ENCODE results near the gene SDF4.

Gene SDF4

GRCh38 chr1:1198423-1199140 is 33.2 kb downstream of the SDF4 start (continued):
- no peak for TF ChIP-seq AEBP2 (tag by site-specific recombination; IDR thresholded peaks at IDR 0.05; ENCODE audit: borderline replicate concordance)
- TF ChIP-seq GFI1B (tag by site-specific recombination; IDR thresholded peaks at IDR 0.05), result no peak
- no peak for TF ChIP-seq ZIC2 (tag by site-specific recombination; IDR thresholded peaks at IDR 0.05)
- no peak for TF ChIP-seq SP7 (tag by site-specific recombination; IDR thresholded peaks at IDR 0.05)
- no peak for TF ChIP-seq ZNF560 (tag by site-specific recombination; IDR thresholded peaks at IDR 0.05; ENCODE audit: borderline replicate concordance)
- TF ChIP-seq ZNF174 (tag by site-specific recombination; IDR thresholded peaks at IDR 0.05), result no peak

GRCh38 chr1:1197551-1198422 is 34.0 kb downstream of the SDF4 start:
- Histone ChIP-seq H3K4me1 (ENCODE audit: control insufficient read depth, insufficient read depth, low read length) (no peaks in the 10 kb centered on the region), H3K9me3 (ENCODE audit: control insufficient read depth, insufficient read depth, low read depth, low read length) (no peaks in the 10 kb centered on the region), H3K27ac (ENCODE audit: extremely low read depth, low read depth, low read length) (no peak overlapping the region), H3K36me3 (ENCODE audit: control insufficient read depth in 2 of 2, insufficient read depth in 1 of 2, low read length in 2 of 2) (no peaks in the 10 kb centered on the region), H3K4me3 (ENCODE audit: low read depth, low read length) (no peak overlapping the region)
- CTCF ChIA-PET, result no interaction called here
- no peak for TF ChIP-seq ZNF114 (tag by site-specific recombination; IDR thresholded peaks at IDR 0.05)
- POLR2A ChIA-PET, result interaction anchor here (0.9 kb wide), 1 partner anchor 17 kb away, joined by 3 read pairs; no protein-coding TSS in a partner anchor

- H3K4me3 ChIP-seq (ENCODE audit: low read depth, low read length), result no peak overlapping the region
- no peaks in the 10 kb centered on the region for H3K9me3 ChIP-seq (ENCODE audit: control insufficient read depth, insufficient read depth, low read depth, low read length)
- no peaks in the 10 kb centered on the region for H3K4me1 ChIP-seq (ENCODE audit: control insufficient read depth, insufficient read depth, low read length)
- no peaks in the 10 kb centered on the region for H3K36me3 ChIP-seq (ENCODE audit: control insufficient read depth in 2 of 2, insufficient read depth in 1 of 2, low read length in 2 of 2)
- POLR2A ChIA-PET, result no interaction called here
- TF ChIP-seq ZBTB17 (tag by site-specific recombination; IDR thresholded peaks at IDR 0.05) (no peak), ZNF48 (tag by site-specific recombination; IDR thresholded peaks at IDR 0.05) (no peak), ZNF223 (tag by site-specific recombination; IDR thresholded peaks at IDR 0.05) (no peak), AEBP2 (tag by site-specific recombination; IDR thresholded peaks at IDR 0.05; ENCODE audit: borderline replicate concordance) (no peak), ZNF561 (tag by site-specific recombination; IDR thresholded peaks at IDR 0.05; ENCODE audit: borderline replicate concordance) (no peak), ZNF837 (tag by site-specific recombination; IDR thresholded peaks at IDR 0.05) (no peak), ZFP3 (tag by site-specific recombination; IDR thresholded peaks at IDR 0.05; ENCODE audit: low read depth) (no peak), ZNF501 (tag by site-specific recombination; IDR thresholded peaks at IDR 0.05) (no peak), ZNF114 (tag by site-specific recombination; IDR thresholded peaks at IDR 0.05) (no peak), ZNF548 (tag by site-specific recombination; IDR thresholded peaks at IDR 0.05) (no peak), ZNF544 (tag by site-specific recombination; IDR thresholded peaks at IDR 0.05) (no peak), YY1 (tag by site-specific recombination; IDR thresholded peaks at IDR 0.05) (no peak), SCRT2 (tag by site-specific recombination; IDR thresholded peaks at IDR 0.05) (no peak), OSR2 (tag by site-specific recombination; IDR thresholded peaks at IDR 0.05) (no peak), SALL2 (tag by site-specific recombination; IDR thresholded peaks at IDR 0.05; ENCODE audit: borderline replicate concordance) (no peak), KLF1 (tag by site-specific recombination; IDR thresholded peaks at IDR 0.05) (no peak), KLF10 (tag by site-specific recombination; IDR thresholded peaks at IDR 0.05) (no peak), ZNF704 (tag by site-specific recombination; IDR thresholded peaks at IDR 0.05) (no peak)
- CTCF ChIA-PET, result no interaction called here
- no peak overlapping the region for H3K27ac ChIP-seq (ENCODE audit: extremely low read depth, low read depth, low read length)
Measured at GRCh38 chr1:1197188-1197500, 34.7 kb downstream of the SDF4 start.
